GM12801 (cell line): ENCODE results near the gene LRRC8D.

Experiments
- TF ChIP-seq, protein P1 (sequence below): IDR thresholded peaks from one replicate; pipeline ENCODE4 v1.5.1; 2011; ENCODE audit warnings: control low read depth; ENCODE audit not compliant: insufficient read length; ENCODE audit errors: extremely low read depth

Gene LRRC8D

DNA sequence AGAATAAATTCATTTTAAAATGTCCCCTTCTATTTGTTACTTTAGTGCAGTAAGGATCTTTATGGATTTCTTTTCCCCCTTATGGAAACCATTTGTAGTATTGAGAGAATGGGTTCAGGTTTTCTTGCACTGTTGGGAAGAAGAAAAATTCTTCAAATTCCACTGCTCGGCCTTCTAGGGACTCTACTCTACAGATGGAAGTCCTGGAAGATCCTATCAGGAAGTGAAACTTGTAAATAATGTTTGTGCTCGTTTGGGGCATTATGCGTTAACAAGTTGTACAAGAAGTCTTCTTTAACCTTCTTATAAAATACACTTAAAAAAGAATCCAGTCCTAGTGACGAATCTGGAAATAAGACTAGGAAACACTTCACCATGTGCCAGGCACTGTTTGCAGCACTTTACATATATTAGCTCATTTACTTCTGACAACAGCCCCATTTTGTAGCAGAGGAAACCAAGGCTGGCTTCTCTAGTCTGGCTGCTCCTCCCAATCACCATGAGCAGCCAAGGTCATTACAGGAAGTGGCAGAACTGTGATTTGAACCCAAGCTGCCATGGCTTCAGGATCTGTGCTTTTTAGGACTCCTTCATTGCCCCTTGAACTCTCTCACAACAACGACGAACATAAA is 11.8 kb downstream of the LRRC8D start:
- TF ChIP-seq, protein P1, sequence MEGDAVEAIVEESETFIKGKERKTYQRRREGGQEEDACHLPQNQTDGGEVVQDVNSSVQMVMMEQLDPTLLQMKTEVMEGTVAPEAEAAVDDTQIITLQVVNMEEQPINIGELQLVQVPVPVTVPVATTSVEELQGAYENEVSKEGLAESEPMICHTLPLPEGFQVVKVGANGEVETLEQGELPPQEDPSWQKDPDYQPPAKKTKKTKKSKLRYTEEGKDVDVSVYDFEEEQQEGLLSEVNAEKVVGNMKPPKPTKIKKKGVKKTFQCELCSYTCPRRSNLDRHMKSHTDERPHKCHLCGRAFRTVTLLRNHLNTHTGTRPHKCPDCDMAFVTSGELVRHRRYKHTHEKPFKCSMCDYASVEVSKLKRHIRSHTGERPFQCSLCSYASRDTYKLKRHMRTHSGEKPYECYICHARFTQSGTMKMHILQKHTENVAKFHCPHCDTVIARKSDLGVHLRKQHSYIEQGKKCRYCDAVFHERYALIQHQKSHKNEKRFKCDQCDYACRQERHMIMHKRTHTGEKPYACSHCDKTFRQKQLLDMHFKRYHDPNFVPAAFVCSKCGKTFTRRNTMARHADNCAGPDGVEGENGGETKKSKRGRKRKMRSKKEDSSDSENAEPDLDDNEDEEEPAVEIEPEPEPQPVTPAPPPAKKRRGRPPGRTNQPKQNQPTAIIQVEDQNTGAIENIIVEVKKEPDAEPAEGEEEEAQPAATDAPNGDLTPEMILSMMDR: no peak

DNA sequence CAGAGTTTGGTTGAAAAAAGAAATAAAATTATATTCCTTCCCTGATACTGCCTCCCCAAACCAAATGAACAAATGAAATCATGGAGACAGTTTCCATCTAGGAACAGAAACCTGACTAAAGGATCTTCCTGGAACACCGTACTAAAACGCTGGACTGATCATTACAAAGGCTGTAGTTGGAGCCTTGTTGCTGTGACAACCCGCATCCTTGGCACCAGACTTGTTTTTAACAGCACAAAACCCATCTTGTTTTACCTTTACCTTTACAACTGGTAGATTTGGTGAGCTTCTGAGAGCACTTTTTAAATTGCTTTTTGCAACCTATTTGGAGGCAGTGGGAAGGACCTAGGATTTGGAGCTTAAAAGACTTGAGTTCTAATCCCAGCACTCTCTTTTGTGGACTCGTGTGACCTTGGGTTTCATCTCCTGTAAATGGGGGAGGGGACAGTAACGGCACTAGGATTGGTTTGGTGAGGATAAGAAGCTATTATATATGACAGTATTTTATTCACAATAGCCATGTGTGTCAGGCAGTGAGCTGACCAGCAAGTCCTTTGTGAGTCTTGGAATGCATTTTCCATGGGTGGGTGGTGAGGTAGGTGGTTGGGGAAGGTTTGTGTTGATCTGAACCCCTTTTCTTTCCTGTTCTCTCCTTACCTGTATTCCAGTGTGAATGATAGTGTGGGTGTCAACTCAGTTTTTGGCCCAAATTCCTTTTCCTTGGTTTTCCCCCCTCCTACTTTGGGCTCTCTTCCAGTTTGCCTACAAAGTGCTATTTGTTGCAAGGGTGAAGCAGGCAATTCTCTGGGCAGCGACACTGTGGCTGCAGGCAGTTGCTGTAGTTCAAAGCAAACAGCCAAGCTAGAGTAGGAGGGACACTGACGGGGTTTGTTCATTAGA is 12.6 kb downstream of the LRRC8D start:
- TF ChIP-seq, protein P1: no peak

DNA sequence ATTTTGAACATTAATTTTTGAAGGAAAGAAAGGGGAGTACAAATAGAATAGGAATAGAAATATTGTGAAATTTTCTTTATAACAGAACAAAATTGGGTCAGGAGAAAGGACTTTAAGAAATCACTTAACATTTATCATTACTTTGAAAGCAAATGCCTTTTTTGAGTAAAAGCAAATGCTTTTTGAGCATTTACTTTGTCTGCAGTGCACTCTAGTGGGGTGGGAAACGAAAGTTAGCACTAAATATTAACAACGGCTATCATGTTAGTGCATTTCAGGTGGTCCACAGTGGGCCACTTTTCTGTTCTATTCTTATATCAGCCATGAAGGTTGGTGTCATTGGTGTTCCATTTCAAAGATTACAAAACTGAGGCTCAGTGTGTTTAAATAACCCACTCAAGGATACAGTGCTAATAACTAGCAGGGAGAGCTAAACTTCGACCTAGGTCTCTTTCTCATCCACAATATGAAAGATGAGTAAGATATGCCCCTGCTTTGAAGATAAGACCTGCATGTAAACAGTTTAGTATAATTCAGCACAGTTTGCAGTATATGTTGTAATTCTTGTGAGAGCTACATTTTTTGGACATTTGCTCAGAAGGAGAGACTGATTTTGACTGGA is 13.4 kb downstream of the LRRC8D start:
- TF ChIP-seq, protein P1: no peak

DNA sequence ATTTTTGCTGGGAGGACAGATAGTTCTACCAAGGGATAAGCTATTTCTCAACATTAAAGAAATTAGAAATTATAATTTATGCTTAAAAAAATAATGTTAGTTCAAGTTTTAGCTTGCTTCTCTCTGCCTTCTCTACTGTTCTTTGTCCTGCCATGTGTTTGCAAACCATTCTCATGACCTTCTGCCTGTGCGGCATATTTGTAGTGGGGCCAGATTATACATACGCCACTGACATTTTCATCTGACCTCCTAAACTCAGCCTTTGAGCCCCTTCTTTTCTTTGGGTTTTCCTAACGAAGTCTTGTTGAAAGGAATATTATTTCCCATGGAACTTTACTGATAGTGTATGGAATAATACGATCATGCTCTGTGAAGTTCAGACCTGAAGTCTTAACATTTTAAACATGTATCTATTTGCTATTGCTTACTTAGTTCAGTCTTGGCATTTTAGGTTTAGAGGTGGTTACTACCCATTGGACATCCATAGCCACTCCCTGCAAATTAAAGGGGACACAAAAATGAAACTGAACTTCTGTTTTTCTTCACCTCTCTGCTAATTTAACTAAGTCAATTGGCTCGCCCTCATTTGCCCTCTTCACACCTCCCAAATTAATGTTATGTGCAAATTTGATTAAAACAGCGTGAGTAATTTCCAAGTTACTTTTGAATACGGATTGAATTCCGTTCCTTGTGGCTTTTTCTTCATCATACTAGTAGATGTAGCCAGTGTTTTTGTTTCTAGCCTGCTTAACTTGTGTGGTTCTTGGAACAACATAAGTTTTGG is 15.6 kb downstream of the LRRC8D start:
- TF ChIP-seq, protein P1: no peak

DNA sequence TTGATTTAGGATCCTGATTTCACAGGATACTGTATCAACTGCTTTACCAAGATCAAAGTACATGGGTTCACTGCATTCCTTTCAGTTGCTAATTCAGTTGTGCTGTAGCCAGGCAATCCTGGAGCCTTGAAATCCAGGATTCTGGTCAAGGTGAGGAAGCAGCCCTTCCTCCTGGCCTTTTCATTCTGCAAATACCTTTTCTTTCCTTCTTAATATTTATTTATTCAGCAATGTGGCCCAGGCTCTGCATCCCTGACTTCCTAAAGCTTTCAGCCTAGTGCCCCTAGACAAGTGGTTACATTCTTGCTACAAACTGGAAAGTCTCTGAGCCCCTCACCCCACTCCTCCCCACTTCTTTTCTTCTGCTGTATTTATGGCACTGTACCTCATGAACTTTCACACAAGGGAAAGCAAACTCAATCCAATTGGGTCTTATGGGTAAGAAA is 16.2 kb downstream of the LRRC8D start:
- TF ChIP-seq, protein P1: no peak

DNA sequence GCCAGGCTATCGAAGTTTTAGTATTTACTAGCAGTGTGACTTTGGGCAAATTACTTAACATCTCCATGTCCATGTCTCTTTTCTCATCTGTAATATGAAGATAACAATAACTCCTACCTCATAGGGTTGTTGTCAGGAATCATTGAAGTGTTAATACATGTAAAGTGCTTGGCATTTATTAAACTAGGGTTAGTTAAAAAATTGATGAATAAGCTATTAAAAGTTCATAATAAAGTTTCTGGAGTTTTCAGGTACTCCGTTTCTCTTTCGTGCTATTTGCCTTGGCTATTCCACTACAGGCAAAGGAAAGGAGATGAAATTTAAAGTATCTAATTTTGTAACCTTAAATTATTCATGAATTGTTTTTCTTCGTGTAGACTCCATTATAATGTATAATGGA is 16.7 kb downstream of the LRRC8D start:
- TF ChIP-seq, protein P1: no peak
